ENCODE results near the gene RHOJ.

RHOJ gene

DNA sequence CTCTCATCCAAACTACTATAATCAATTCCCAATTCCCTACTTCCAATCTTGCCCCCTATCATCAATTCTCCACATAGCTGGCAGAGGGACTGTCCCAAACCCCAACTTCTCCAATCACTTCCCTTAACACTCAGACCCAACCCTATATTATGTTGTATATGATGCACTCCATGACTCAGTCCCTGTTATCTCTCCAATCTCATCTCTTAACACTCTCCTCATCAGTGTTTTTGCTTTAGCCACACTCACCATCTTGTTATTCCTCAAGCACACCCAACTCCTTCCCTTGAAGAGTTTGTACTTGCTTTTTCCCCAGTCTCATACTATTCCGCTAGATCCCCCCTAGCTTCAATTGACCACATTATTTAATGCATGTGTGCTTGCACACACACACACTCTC lies 4.9 kb downstream of the RHOJ start:
- no peak for DNase-seq

DNA sequence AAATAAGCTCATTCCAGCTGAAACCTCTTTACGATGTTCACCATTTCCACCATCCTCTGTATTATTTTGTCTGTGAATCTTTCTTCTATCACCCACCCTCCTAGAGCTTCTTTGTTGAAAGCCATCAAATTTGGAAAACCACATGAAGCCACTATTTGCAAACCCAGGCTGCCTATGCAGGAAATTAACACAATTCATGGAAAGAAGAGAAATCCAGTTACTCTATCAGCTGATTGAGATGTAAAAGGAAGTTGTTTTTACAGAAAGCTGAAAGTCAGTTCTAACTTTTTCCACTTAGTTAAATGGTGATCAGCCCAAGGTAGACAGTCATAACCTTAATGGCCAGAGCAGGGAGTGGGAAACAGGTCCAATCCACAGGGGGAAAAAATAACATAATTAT lies 6.6 kb downstream of the RHOJ start:
- DNase-seq = no peak

DNA sequence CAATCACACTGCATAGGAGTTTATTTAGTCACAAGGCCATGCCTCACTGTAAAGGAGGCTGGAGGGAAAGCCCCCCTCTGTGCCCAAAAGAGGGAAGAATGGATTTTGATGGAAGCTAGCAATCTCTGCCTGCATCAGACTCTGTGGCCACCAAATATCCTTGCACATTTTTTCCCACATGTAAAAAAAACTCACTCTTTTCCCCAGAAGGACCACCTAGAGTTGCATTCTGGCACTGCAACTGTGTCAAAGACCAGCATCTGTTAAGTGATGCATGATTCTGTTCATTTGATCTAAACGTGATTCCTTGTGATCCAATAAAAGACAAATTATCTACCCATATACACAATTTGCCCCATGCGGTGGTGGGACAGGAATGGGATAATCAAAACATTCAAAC lies 8.0 kb downstream of the RHOJ start:
- no peak for DNase-seq

DNA sequence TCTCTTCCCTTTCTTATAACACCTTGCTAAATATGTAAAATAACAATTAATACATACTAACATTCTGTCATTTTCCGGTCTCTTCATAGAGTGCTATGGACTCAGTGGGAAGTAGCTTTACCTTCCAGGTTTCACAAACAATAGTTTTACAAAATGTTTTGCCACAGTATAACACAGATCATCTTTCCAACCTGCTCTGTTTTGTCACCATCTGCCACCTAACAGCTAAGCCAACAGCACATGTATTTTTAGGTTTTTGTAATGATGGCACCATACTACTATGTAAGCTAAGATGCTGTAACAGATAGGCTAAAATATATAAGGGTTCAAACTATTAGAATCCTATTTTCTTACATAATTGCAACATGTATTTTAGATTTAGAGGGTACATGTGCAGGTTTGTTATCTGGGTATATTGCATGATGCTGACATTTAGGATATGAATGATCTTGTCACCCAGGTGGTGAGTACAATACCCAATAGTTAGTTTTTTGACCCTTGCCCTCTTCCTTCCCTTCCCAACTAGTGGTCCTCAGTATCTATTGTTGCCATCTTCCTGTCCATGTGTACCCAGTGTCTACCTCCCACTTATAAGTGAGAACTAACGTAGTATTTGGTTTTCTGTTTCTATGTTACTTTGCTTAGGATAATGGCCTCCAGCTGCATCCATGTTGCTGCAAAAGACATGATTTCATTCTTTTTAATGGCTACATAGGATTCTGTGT lies 8.7 kb downstream of the RHOJ start:
- DNase-seq = no peak

DNA sequence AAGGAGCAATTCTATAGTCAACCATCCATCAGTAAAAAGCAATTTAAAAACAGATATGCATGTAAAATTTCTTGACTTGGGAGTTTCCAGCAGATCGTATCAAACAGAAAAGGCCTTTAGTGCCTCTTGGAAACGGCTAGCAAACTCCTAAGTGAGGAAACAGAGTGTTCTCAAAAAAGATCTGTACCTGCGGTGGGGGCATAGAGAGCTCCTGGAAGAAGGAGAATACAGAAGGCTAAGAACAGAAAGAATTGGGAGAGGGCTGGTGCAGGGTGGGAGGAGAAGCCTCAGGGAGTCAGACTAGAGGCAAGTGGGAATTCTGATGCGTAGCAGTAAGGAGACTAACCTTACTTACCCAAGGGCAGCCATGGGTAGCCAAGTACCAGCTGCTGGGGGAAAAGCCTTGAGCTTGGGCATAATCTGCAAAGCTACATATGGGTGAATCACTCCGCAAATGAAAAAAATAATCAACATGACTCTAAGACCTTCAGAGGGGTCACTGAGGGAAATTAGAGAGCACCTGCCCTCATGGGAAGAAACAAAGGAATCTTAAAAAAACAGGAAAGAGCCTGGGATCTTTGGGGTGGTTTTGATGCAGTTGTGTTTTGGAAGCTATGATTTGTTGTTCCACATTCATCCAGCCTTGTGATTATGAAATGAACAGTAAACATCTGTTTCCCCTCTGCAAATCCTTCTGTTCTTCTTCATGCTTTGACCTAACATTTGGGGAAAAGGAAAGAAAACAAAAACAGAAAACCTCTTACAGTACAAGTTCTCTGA lies 10.4 kb downstream of the RHOJ start:
- DNase-seq = no peak

DNA sequence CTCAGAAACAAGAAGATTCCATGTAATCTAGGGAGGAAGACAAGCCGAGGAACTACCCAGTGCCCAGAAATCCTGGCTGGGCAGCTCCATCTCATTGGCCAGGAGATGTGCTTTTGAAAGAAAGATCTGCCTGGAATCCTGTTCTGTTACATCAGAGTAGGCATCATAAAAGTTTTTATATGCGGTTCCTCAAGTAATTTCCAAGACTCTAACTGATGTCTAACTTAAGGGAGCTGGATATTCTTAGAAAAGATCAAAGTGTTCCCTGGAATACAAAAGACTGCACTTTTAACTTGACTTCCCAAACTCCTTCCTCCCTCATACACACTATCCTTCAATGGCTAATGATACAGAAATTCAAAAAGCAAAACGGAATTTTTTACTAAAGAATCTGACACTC lies 16.3 kb downstream of the RHOJ start:
- DNase-seq = no peak

DNA sequence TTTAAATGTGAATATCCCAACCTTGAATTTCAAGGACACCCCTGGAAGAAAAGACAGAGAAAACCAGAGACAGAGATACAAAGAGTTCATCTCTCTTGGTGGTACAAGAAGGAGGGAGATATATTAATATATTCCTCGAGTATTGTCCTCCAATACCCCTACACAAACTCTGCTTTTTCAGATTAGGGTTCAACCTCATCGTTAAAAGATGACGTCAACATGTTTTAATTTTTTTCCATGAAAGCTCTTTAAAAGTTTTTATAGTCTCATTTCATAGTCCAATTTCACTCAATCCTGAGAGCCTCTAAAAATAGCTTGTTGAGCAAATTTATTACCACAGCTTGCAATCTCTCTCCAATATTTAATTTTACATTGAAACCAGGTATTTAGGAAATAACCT lies 19.4 kb downstream of the RHOJ start:
- DNase-seq = no peak

DNA sequence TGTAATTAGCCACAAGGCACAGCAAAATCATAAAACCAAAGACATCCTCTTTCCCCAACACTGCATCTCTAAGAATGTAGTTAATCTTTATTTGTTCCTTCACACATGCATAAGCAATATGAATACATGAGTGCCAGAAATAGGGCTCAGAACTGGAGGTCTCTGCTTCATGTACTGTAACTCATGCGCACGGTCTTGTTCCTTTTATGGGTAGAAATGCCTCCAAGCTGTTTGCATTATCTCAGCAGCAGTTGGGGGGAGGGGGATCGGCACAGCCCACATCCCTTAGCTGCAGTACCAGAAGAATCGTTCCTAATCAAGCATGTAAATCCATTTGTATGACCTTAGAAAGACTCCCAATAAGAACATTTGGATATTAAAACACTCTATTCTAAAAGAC lies 20.0 kb downstream of the RHOJ start:
- no peak for DNase-seq

DNA sequence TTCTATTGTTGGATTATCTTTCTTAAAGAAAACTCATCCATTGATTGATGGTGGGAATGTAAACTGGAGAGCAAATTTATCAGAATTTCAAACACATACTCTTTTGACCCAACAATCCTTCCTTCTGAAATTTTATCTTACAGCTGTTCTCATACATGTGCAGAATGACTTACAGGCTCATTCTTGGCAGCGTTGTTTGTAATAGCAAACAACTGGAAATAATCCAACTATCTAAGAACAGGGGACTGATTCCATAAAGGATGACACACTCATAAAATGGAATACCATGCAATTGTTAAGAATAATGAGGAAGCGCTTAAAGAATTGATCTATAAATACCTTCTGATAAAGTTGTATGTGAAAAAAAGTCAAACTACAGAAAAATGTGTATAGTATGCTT lies 24.0 kb downstream of the RHOJ start:
- DNase-seq = no peak

DNA sequence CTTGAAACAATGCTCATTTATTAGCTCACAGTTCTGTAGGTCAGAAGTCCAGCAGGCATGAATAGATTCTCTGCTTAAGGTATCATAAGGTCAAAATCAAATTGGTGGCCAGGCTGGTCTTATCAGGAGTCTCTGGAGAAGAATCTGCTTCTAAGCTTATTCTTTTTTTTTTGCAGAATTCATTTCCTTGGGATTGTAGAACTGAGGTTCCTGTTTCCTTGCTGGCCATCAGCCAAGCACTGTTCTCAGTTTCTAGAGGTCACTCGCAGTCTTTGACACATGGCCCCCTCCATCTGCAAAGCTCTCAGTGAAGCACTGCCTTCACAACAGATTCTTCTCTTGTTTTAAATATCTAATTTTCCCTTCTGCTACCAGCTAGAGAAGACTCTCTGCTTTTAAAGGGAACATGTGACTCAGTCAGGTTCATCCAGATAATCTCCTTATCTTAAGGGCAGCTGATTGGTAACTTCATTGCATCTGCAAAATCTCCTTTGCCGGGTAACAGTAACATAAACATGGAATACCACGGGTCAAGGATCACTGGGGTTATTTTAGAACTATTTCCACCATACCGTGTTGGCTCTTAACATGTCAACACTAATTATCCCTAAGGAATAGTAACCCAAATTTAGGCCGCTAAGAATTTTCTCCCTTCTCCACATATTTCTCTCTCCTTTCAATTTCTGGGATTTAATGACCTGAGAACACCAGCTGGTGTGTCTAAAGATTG lies 25.3 kb downstream of the RHOJ start:
- DNase-seq = no peak

DNA sequence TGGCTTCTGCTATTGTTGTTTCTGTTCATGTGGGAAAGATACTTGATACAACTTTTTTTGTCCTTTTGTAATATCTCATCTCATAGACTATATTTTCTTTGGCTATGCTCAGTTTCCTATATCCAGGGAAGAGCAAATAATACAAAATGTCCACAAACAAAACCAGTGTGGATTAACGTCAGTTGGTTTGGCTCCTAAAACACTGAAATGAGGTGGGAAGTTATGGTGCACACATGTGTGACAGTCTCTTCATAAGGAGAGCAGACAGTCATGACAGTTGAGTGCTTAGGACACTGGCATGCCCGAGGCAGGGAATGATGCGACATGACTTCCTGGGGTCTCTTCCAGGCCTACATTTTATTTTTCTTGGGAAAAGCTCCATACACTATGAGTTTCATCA lies 27.5 kb downstream of the RHOJ start:
- DNase-seq = no peak

DNA sequence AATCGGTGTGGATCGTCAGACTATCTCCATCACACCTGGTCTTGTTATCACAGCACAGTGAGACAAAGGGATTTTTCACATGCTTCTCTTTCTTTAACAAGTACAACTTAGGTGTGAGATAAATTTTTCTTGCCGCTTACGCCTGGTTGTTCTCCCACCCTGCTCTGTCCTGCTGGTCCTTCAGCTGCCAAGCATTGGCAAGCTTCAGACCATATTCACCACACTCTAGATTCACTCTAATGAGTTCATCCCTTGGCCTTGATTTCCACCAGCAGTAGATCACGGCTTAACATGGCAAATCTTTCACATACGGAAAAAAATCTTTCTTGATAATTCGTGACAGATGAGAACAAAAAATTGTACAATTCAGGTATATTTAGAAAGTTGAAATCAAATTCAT lies 33.5 kb downstream of the RHOJ start:
- no peak for DNase-seq

DNA sequence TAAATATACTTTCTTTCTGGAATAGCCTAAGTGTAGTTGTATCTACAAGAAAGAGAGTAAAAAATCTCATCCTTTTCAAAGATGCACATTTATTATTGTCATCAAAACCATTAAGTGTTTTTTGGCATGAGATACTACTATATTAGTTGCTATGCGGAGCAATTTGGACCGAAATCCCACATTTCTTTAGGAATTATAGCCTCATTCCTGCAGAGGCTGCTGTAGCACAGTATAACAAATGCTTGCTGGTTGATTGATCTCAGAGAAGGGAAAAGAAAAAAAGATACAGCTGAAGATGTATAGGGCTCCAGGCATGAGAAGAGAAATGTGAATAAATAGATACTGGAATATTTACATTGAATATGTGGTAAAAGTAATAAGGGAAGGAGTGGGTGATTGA lies 36.0 kb downstream of the RHOJ start:
- no peak for DNase-seq

DNA sequence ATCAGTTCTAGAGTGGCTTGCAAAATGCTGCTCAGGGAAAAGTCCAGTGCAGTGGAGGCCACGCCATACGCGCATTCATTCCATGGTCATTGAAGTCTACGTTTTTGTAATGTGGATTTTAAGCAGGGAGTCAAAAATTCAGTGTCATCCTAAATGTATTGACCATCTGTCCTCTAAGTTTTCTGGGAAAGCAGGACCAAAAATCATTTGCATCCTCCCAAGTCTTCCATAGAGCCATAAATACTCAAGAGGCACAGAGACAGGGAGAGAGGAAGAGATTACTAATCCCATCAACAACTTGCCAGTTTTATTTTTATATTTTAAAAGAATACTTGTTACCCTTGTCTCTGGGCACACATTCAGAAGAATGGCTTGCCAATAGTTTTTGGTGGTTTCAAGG lies 36.9 kb downstream of the RHOJ start:
- no peak for DNase-seq

DNA sequence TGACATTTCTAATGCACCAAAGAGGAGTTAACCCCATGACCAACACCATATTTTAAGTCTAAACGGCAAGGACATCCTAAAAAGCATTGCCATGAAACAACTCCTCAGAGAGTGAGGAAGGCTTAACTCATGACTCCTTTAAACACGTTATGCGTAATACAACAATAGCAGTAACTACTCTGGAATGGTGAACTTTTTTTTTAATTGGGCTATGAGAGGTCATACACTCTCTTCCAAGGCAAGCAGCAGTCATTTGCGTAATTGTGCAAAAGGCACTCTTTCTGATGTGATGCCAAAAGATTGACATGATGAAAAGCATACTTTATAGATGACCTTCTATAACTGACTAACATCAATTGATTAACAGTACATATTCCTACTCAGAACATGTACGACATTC lies 39.4 kb downstream of the RHOJ start:
- DNase-seq = no peak

DNA sequence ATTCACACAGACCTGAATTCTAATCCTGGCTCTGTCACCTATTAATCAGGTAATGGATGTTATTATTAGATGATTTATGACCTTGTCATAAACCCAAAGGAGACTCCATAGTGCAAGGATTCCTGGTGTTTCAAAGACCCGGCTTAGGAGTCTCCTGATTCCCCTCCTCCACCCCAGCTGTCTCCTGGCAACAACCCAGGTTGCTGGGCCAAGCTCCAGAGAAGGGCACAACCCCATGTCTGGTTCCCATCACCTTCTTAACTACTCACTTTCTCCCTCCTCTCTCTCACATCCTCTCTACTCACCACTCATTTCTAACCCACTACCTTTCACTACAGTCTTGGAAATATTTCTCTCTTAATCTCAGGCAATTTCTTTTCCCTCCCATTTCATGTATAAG lies 41.6 kb downstream of the RHOJ start:
- no peak for DNase-seq

DNA sequence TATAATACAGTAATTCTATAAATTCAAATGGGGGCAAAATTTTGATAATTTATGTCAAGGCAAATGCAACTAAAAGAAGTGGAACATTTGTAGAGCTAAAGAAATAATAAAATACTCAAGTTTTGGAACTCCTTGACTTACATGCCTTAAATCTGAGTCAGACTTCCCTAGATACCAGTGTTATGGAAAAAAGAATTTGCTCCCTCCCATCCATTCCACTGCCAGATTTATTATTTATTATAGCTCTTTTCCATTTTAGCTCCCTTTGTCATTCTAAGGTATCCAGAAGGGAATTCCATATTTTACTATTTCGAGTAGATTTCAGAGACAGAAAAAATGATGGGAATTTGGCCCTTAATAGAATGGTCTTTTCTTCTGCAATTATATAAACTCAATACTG lies 44.0 kb downstream of the RHOJ start:
- DNase-seq = no peak

DNA sequence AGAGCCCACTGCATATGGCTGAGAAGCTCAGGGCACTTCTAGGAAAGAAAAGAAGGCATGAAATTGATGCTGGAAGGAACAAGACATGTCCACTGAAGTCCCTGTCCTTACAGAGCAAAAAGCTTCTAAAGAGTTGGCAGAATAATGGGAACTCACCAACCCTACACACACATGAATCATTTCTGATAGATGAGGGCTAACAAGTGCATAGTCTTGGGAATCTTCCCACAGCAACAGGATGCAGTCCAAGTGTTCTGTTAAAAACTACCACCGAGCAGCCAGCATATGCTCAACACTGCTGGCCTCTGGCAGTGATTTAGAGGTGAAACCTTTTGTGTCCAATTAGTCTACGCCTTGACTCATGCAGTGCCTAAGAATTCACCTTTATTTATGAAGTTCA lies 44.8 kb downstream of the RHOJ start:
- DNase-seq = no peak

DNA sequence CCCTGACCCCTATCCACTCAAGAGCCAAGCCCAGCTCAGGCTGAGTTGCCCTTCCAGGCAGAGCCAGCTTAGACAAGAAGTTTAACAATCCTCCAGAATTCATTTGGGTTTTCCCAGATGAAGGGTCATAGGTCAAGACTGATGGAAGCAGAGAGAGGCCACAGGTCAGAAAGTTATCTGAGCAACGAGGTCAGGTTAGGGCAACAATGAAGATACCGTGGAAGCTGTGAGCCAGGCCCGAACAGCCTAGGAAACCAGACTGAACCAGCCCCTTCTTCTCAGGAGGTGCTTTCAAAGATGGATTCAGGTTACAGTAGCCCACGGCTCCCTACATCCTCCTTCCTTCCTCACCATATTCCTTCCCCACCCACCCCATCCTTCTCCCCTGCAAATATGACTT lies 53.1 kb downstream of the RHOJ start:
- DNase-seq = no peak

DNA sequence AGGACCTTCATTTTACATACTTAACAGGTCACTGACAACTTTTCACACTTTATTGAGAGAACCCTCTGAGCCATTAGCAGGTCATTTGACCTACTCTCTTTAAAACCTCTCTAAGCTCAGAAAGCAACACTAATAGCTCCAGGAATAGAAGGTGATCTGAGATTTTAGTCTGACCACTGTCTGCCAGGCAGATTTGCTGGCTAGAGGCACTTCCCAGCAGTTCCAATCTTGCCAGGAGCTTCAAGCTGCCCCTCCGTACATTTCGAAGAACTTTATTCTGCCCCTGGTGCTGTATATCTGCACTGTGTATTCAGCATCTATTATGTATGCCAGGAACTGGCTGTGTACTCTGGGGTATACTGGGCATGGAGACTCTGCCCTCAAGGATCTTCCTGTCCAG lies 58.2 kb downstream of the RHOJ start:
- no peak for DNase-seq

DNA sequence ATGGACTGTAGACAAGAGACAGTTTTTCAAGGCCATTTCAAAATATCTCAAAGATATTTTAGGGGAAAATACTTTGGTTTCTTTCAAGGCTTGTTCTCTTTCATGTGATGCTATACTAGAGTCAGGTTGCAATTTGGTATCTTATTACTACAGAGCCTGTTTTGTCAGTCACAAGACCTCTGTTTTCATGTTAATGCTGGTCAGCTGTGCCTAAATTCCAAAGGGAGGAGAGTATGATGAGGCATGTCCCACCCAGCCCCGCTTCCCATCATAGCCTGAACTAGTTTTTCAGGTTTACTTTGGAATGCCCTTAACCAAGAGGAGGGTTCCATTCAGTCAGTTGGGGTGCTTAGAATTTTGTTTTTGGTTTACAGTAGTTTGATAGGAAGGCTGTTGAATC lies 61.9 kb downstream of the RHOJ start:
- no peak for DNase-seq

DNA sequence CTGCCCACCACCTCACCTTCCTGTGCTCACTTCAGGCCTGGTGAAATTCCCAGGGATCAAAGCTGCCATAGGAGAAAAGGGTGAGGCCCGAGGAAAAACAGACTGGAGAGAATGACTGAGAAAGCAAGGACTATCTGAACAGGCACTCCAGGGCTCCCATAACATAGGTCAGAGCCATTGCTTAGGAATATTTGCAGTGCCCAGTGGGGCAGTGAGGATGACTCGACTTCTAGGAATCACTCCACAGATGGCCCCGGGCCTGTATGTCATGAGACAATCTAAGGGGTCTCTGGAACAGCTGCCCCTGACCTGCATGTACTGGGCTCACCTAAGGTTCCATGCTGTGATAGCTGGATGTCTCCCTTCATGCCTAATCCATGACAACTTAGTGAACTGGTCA lies 62.9 kb downstream of the RHOJ start:
- no peak for DNase-seq

DNA sequence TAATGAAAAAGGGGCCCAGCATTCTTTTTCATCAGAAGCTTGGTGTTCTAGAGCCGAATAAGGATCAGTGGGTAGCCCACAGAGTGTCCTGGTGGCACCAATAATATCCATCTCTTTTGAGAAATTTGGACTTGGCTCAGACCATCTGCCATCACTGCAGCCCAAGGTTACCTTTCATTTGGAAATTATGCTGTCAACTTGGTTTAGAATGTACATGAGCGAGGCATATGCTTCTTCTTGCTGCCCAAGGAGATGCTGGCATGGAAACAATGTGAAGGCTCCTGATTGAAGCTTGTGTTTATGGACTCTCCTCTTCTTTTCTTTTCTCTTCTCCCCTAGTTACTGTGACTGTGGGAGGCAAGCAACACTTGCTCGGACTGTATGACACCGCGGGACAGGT lies 64.5 kb downstream of the RHOJ start:
- DNase-seq = no peak

DNA sequence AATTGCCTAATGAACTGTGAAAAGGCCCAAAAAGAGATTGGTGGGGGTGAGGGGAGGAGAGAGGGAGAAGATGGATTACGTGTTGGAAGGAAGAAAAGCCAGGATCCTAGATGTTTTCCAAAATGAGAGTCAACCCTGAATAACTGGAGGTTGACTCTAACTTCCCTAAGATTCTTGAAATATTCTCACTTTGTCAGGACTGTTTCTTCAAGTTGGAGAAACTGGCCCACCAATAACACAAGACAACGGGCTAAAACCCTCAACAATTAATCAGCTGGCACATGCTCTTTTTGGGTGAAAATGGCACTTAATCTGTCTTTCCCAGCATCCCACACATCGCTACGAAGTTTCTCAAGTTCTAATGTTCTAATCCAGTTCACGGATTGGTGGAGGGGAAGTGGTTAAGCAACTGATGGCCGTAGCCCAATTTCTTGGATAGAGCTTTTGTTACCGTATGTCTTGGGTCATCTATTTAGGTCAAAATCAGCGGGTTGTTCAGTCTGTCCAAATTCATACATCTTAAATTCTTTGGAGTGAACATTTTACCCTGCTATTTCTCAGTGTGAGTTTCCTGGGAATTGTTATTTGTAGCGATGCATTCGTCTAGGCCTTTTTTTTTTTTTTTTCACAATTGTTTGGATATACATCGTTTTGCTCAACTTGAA lies 65.5 kb downstream of the RHOJ start:
- no peak for DNase-seq
